ENCODE measurements around the gene CCDC33.

The CCDC33 gene

DNA sequence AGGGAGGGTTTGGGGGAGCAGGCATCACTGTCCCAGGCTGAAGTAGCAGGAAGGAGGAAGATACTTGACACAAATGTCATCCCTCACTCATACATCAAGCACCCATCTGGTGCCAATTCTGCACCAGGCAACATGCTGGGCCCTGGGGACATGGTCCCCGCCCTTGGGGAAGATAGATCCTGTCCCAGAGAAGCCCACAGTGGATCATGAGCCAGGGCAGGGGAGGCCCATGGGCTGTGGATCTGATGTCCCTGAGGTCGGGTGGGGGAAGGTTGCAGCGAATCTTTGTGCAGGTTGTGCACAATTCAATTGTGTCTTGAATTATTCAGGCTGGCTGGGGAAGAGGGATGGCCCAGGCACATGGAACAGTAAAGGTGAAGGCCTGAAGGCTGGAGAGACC, 6.4 kb upstream of the CCDC33 start:
- no peak for DNase-seq (ENCODE audit: low spot score)

DNA sequence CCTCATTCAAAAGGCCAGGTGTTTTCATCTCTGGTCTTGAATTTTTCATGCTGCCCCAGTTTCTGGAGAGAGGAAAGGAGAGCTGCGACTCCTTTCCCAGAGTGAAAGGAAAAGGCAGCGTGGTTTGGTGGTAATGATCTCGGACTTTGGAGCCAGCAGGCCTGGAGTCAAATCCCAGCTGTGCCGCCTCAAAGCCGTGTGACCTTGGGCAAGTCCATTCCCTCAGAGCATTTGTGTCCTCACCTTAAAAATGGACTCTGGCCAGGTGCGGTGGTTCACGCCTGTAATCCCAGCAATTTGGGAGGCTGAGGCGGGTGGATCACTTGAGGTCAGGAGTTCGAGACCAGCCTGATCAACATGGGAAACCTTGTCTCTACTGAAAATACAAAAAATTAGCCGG, 4.7 kb upstream of the CCDC33 start:
- no peak for DNase-seq (ENCODE audit: low spot score)

DNA sequence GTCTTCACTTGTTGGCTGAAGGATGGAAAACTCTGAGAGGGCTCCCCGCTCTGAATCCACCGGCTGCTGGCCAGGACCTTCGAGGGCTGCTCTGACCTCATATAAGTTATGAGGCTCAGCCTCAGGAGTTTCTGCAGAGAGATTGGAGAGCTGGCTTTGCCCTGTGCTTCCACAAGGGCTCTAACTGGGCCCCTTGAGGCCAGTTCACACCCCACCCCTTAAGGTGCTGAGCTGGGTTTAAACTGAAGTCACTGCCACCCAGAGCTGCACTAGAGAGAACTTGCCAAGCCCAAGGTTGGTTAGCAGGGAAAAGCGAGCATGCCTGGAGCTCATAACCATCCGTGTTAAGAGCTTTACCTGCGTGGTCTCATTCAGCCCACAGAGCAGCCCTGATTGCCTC, 2.8 kb upstream of the CCDC33 start:
- no peak for DNase-seq (ENCODE audit: low spot score)

DNA sequence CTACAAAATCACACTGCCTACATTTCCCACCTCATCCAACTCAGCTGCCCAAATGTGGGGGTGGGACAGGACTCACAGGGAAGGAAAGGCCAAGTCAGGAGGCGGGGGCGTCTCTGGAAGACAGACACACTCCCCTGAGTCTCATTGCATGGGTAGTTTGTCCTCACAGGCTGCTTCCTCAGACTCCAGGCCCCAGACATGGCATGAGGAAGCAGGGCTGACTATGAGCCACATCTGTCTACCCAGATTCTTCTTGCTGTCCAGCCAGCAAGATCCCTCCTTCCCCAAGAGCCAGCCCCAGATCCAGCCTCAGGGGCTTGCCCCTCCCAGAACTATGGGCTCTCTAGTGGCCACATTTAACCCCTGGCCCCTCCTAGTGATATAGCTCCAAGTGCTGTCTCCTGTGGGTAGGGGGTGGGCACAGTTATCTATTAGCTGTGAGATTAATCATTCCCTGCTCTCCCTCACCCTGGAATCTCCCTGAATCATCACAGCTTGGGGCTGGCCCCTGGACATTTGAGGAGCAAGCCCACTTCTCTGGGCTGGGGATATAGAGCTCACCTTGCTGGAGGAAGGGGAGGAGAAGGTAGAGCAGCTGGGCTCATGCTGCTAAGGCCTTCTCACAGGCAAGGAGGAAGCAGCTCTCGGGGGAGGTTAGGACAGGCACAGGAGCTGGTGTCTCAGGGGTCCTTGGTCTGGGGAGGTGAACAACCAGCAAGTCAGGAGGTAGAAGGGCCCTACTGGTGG, 2.1 kb upstream of the CCDC33 start:
- peak; percentile 49 for DNase-seq (ENCODE audit: low spot score)

DNA sequence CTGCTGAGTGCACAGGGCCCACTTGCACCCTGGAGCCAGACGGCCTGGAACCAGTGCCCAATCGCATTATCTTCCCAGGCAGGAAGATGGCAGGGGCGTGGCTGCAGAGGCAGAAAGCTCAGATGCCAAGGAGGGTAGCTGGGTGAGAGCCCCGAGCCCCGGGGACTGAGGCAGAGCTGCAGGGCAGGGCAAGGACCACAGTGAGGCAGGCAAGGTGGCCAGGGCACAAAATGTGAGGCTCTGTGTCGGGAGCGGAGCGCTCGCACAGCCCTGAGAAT, 1.6 kb upstream of the CCDC33 start:
- no peak for DNase-seq (ENCODE audit: low spot score)

DNA sequence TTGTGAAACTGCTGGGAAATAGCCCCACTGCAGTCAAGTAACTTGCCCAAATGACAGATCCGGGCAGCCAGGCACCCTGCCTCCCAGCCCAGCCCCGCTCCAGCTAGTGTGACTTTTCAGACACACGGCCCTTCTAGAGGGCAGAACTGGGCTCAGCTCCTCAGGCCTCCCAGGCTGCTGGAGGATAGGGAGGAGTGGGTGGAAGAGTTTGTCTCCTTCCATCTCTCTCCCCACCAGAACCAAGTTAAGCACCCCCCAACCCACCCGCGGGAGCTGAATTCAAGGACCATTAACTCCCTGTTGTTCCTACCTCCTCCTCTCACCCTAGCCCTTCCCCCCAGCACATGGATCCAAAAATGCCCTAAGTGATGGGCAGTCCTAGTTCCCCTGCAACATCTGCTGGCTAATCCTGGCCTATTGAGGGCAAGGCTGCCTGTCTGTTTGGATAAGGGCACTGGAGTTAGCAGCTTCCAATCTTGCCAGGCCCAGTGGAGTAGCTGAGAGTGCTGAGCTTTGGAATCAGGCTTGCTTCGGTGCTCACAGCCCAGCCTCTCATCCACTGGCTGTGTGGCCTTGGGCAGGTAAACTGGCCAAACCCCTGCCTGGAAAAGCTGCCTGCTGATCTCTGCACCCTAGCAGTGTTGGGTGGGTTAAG, 3.1 kb downstream of the CCDC33 start:
- DNase-seq (ENCODE audit: low spot score) = no peak

DNA sequence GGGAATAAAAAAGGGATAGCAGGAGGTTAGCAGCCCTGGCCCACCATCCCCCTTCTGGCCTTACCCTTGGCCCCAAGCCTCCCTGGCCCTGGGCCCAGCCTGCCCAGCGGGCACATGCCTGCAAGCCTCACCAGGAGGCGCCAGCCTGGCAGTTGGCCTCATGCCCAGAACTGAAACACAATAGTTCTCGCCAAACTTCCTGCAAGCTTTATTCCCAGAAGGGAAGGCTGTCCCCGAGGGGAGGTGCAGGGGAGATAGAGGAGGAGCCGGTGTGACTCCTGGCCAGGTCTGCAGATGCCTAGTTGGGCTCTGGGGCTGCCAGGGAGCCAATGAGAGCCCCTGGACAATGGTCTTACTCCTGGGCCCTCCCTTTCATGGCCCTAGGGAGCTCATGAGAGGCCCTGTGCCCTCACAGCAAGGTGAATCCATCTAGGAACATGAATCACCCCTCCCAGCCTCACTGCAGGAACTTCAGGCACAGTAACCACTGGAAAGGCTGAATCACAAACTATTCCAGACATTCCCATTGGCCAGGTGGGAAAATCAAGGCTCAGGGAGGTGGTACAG, 4.0 kb downstream of the CCDC33 start:
- DNase-seq (ENCODE audit: low spot score) = peak; percentile 77

DNA sequence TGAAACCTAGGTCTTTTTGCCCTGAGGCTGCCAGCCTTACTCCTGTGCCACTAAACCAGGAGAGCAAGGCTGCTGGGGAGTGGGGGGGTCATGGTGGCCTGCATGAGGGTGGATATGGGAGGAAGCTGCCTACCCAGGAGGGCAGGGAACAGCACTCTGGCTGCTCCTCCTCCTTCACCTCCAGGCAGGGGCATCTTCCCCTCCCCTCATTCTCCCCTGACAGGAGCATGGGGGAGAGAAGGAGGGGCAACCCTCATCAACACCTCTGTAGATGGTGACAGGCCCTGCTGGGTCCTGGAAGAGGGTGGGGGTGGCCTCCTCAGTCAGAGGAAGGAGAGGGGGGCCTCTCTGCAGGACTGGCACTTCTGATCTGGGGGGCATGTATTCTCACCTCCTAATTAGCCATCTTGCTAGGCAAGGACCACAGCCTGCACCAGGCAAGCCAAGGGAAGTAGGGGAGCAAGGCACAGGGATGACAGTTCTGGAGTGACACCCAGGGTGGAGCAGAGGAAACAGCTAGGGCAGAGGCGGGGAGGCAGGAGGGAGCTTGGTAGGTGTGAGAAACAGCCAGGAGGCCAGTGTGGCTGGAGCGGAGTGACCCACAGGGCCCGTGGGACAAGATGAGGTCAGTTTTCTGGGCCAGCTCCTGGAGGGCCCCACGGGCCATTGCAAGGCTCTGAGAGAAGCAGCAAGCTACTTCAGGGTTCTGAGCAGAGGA, 4.9 kb downstream of the CCDC33 start:
- DNase-seq (ENCODE audit: low spot score) = no peak

DNA sequence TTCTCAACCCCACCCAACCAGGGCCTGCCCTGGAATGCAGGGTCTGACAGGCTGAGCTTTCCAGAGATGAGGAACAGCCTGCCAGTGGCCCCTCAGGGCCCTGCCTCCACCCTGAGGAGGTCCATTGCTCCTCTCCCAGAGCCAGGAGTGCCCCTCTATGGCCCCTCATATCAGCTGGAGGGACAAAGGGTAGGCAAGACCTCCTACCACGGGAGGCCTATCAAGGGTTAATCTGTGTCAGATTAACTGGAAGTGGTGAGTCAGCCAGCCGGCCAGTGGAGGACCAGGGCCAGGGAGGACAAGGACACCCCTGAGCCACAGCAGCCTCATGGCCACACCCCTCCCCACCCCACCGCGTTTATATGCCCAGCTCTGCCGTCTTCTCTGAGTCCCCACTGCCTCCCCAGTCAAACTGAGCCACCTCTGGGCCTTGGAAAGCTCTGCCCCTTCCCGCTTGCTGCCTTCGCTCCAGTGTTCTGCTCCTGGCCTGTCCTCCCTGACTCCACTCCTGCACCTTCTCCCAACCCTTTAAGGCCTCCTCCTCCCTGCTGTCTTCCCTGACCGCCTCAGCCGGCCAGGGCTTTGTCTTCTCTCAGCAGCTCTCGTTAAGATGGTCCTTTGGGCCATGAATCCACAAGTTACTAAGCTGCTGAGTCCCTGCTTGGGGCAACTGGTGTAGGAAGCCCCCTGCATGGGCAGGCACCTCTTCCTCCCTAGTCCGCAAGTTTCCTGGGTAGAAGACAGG, 6.5 kb downstream of the CCDC33 start:
- peak; percentile 60 for DNase-seq (ENCODE audit: low spot score)

DNA sequence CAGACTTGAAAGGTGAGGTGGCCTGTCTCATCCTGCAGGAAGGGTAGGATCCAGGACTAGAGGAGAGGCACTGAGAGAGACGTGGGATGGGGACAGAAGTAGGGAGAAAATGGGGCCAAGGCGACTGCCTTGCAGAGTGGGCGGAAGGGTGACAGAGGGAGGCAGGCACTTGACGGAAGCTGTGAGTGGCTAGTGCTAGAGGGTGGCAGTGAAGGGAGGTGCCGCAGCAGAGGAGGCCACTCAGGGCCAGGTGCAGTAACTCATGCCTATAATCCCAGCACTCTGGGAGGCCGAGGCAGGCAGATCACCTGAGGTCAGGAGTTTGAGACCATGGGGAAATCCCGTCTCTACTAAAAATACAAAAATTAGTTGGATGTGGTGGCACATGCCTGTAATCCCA, 7.3 kb downstream of the CCDC33 start:
- DNase-seq (ENCODE audit: low spot score) = no peak

DNA sequence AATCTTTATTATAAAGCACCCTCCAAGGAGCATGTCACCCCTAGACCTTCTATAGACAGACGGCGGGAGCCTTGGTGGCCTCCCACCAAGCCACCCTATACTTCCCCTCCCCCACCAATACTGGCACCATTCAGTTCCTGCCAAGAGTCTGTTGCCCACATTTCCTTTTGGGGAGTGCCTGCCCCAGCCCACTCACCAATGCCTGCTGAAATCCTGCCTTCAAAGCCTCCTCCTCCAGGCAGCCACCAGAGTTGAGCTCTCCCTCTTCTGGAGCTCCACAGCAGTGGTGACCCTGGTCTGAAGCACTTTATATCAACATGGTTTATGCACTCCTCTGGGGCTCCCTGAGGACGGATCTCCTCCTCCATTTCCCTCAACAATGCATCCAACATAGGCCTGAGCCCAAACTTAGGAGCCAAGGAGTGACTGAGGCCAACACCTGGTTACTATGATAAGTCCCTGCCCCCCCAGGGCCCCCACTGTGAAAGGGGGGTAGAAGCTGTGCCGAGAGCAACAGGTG, 8.8 kb downstream of the CCDC33 start:
- no peak for DNase-seq (ENCODE audit: low spot score)

DNA sequence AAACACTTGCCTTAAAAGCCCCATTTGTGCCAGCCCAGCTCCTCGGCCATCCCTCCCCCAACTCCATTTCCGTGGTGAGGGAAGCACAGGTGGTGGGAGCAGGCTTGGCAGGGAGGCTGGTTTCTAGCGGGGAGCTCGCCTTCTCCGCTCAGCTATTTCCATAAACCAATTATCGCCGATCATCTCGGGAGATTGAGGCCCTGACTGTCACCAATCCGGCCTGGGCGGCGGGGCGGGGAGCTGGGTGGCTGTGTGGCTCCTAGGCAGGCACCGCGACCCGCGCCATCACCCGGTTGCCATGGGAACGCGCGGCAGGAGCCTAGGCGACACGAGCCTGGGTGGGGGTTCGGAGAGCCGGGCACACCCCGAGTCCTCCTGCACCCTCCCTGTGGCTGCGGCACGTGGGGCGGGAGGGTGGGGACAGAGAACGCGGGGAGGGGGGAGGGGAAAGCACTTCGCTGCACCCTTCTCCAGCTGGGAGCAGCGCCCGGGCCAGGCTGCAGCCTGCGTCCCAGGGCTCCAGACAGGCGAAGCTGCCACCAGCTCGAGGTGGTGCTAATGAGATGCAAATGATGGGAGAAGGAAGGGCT, 9.3 kb downstream of the CCDC33 start:
- peak; percentile 47 for DNase-seq (ENCODE audit: low spot score)

DNA sequence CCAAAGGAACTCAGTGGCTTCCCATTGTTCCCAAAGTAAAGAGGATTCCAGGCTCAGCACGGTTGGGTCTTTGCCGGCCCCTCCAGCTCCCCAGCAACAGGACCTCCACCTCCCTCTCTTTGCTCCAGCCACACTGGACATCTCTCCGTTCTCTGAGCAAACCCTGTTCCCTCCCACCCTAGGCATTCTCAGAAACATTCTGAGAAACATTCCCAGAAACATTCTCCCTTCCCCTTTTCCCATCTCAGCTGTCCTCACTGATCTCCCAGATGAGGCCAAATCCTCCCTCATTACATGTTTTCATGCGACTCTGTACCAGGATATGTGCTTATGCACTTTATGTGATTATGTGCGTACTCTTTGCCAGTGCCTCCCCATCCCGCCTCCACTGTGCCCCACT, 14.1 kb downstream of the CCDC33 start:
- no peak for DNase-seq (ENCODE audit: low spot score)

DNA sequence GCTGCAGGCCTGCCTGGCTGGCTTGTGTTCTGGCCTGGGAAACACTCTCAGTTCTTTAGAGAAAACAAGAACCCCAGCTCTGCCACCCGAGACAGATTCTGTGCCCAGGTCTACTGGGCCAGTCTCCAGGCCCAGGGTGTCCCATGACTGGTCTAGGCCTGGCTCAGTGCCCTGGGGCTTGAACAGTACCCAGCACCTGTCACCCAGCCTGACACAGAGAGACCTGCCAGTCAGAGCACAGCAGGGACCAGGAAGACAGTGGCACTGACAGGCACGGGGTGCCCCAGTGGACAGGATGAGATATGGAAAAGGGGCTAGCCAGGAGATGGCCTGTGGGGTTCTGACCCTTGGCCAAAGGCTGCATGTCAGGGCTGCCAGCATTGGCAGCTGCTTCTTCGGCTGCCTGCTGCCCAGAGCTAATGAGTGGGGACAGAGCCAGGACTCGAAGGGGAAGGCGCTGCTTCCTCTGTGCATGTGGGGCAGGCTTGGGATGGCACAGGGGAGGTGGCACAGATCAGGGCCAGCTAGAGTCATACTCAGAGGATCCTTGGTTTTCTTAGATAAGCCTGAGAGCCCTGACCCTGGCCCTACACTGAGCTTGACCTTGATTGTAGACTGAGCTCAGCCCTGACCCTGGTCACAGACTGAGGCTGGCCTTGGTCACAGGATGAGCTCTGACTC, 15.1 kb downstream of the CCDC33 start:
- DNase-seq (ENCODE audit: low spot score) = no peak

DNA sequence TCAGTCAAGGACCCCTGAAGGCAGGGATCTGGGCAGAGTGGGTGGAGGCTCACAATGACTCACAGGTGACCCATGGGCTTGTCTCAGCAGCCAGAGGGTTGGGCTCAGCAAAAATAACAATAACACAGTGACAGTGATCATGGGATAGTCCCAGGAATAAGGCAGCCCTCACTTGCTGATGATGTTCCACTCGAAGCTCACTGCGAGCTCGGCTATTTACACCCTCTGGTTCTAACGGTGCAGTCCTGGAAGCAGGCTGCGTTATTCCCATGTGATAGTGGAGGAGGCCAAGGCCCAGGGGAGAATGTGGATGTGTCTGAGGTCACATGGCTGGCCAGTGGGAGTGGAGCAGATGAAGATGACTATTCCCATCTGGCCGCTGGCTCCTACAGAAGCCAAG, 16.2 kb downstream of the CCDC33 start:
- DNase-seq (ENCODE audit: low spot score) = peak; percentile 81

DNA sequence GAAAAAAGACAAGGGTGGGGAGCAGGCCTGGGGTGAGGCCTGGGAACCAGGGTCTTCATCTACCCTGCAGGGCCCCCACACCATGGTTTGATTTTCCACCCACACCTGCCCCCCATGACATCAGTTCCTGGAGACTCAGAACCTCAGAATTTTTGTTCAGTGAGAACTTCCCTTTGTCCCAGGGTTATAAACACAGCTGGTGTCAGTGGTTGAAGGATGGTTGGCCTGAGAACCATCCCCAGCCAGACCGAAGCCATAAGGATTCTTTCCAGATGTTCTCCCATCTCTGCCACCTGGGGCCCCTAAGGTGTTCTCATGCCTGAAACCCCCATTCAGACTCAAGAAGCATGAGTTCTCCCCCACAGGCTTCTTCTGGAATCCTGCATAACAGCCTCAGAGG, 16.6 kb downstream of the CCDC33 start:
- DNase-seq (ENCODE audit: low spot score) = no peak

DNA sequence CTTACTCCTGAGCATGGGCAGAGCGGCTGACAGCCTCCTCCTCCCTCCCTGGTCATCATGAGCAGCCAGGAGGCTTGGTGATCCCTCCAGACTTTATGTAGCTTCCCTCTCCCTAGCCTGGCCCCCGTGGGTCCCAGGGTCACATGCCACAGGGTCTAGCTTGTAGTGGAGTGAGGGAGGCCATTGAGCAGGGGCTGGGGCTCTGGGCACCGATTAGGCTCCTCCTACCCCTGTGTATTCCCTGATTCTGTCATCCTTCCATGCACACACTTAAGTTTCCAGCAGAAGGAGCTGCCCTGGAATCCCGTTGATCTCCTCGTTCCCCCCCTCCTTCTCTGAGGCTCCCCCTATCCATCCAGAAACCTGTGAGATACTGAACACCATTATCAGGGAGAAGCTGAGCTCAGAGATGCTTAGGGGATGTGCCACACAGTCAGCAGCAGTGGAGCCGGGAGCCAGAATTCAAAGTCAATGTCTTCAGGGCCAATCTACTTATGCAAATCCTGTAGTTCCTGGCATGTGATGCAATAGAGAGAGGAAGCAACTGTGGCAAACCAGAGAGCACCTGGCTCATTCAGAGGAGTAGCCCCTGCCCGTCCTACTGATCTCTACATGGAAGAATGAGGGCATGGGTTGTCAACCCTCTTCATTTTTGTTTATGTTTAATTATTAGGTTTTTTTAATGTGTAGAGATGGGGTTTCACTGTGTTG, 17.2 kb downstream of the CCDC33 start:
- no peak for DNase-seq (ENCODE audit: low spot score)

DNA sequence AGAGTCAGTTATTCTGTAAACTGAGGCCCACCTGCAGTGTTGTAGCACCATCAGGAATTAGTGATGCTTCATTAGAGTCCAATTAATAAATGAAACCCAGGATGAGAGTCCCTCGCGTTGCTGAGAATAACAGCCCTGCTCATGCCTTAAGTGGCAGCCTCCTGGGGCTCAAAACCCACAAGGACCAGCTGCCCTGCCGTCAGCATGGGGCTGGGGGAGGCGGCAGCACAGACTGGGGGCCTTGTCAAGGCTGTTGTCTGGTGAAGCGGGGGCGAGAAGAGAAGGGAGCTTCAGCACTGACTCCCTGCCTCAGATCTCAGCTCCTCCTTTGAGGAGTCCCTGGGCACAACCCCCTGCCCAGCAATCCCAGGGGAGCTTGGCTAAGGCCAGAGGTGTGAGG, 21.0 kb downstream of the CCDC33 start:
- no peak for DNase-seq (ENCODE audit: low spot score)

DNA sequence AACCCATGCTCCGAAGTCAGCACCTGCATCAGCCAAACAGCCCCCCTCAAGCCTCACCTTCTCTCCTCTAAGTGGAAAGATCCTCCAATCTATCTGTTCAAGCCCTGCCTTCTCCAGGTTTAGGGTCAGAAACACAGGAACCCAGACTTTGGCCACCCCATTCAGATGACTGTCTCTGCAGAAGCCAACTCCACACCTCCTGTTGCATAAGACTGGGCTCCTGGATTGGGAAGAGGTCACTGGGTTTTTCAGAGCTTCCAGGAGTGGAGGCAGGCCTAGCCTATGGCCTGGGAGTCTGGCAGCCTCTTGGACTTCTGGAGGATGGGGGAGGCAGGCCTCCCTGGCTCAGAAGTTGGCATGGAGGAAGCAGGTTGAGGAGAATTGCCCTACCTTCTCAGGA, 21.5 kb downstream of the CCDC33 start:
- DNase-seq (ENCODE audit: low spot score) = no peak

DNA sequence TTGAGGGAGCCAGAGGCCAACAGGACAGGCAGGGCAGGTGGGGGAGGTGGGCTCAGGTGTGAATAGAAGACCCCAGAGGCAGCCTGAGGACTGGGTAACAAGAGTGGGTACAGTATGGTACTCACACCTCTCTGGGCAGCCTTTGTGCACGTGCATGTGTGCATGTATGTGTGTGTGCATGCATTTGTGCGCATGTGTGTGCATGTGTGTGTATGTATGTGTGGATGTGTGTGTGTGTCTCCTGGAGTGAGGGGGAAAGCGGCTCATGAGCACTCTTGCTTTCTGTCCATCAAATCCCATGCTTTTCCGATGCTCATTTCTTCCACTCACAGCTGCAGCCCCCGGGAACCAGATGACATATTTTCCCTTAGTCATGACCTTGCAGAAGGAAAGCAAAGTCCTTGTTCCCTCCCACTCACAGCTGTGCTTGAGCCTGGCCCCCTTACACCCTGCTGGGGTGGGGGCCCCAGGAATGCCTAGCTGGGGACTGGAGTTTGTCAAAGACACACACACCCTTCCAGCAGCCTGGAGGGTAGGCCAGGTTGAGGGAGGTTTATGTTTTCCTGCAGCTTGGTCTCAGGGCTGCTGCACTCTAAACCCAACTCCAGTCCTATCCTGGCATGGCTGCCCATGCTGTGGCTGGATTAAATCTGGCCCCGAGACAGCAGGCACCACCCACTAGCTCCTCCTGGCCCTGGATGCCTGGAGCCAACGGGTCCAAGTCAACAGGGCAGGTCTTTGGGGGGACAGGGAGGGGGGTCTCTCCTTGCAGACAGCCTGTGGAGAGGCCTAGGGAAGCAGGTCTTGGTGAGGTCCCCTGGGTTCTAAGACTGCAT, 22.5 kb downstream of the CCDC33 start:
- DNase-seq (ENCODE audit: low spot score) = no peak
